Endometrial microvascular endothelial cells (primary cell): ENCODE data around the gene SNX13. TPM values are rescaled to one million over a fixed set of nuclear protein-coding genes. Genes with fewer than 3 reads are reported as not detected.

ENCODE experiments used
- in situ Hi-C: cut with HindIII; loops from 2 replicates; pipeline ENCODE4 v1.10.0; 2017; ENCODE audit warnings: low sequenced_read_pairs, low pct_unique_long_range_greater_than_20kb; ENCODE audit errors: inconsistent ontology term
- total RNA-seq: library from RNA; depleted of rRNA; stranded (reverse); fragments of >200 nt; gene quantifications from one replicate; pipeline ENCODE4 v1.2.3, GENCODE V29; 2015; ENCODE audit errors: inconsistent ontology term

Gene SNX13
- total RNA-seq, 1 donor from 2014 or later = 28.9 TPM

GRCh38 chr7:17870406-17870805 is 69.9 kb downstream of the SNX13 start:
- in situ Hi-C loops = no loop called here

DNA sequence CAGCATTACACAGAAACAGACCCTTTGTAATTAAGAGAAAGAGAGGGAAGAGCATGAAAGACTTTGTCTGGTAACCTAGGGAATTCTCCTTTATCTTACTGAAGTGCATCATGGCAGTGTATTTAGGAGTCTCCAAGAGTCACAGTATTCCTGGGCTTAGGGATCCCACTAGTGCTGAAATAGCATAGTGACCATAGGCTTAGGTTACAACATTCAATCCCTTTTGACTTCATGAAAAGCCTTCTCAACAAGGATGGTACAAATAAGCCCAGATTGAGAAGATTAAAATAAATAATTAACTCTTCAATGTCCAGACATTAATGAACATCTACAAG is 76.5 kb downstream of the SNX13 start:
- in situ Hi-C loops = no loop called here

DNA sequence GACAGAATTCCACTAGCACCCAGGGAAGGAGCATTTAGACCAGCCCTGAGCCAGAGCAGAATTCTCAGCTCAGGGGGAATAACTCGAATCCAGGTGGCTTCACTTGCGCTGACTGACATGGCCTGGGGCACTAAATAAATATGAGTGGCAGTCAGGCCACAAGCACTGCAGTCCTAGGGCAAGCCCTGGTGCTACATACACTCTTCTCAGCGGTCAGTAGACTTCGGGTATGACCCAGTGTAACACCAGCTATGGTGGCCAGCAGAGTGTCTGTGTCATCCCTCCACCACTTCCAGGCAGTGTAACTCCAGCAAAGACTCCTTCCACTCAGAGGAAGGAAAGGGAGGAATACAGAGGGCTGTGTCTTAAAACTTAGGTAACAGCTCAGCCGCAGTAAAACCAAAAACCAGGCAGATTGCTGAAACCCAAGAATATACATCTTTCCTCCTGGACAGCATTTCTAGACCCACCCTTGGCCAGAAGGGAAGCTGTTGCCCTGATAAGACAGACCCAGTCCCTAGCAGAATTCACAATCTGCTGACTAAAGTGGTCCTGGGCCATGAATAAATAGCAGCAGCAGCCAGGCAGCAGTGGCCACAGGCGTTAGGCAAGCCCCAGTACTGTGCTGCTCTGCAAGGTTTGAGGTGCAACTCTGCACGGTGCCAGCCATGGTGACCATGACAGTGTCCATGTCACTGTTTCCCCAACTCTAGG is 77.0 kb downstream of the SNX13 start:
- in situ Hi-C loops = no loop called here

DNA sequence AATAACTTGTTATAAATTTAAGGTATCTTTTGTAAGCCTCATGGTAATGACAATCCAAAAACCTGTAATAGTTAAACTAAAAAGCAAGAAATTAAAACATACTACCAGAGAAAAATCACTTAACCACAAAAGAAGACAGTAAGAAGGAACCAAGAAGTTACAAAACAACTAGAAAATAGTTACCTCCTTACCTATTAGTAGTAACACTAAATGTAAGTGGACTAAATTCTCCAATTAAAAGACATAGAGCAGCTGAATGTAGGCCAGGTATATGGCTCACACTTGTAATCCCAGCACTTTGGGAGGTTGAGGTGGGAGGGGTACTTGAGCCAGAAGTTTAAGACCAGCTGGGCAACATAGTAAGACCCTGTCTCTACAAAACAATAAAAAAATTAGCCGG is 84.0 kb downstream of the SNX13 start:
- in situ Hi-C loops = no loop called here

GRCh38 chr7:17855202-17855601 is 85.1 kb downstream of the SNX13 start:
- in situ Hi-C loops = no loop called here

- in situ Hi-C loops = no loop called here
Observed at GRCh38 chr7:17854261-17855047, 85.8 kb downstream of the SNX13 start.

DNA sequence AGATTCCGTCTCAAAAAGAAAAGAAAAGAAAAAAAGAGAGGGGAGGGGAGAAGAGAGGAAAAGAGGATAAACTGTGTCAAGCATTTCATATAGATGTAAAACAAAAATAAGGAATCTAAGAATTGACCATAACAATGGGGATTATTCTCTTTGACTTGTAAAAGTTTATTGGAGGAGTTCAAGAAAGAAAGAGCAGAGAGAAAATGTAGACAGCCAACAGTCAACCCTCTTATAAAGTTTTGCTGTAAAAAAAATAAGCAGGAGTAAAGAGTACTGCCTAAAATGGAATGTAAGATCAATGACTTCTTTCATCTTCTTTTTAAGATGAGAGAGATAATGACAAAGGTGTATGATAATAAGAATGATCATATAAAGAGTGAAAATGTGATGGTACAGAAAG is 87.9 kb downstream of the SNX13 start:
- in situ Hi-C loops = no loop called here

DNA sequence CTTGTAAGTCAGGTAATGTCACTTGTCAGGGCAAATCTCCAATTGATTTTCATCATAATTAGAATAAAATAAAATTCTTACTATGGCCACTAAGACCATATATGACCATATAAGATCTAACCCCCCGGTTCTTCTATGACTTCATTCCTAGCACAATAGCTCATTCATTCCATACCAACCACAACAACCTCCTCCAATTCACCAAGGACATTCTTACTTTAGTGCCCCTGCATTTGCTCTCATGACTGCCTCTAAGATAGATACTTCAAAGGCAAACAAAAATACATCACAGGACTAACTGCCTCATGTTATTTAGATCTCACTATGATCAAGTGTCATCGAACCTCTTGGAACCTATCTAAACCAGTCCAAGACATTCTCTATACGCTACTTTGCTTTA is 90.8 kb downstream of the SNX13 start:
- in situ Hi-C loops = no loop called here

DNA sequence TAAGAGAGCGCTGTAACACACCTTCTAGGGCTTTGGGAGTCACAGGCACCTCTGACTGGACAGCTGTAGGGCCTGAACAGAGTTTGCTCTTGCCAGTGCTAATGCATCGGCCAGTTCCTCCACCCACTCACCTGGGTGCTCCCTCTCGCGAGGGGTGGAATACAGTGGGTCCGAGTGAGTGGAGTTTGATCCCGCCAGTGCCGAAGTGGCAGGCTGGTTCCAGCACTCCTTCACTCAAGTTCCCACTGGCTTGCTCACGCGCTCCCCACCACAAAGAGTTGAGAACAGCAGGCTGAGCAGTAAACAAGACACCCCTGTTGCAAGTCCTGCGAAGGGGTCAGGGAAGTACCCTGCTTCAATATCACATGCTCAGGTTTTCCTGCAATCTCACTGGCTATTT is 91.8 kb downstream of the SNX13 start:
- in situ Hi-C loops = no loop called here

DNA sequence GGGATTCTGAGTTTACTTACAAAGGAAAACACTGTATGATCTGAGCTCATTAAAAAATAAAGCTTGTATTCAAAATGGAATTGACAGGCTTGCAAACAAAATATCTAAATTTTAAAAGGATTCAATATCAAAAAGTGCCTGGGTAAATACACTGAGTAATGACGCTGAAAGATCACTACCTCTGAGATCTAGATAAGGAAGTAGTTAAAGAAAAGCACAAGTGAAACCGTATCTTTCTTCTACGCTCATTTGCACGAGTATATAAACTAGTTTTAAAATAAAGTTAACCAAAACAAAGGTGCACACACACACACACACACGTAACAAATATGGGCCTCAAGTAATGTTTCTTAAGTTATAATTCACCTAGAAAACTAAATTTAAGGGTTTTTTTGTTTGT is 93.4 kb downstream of the SNX13 start:
- in situ Hi-C loops = no loop called here

DNA sequence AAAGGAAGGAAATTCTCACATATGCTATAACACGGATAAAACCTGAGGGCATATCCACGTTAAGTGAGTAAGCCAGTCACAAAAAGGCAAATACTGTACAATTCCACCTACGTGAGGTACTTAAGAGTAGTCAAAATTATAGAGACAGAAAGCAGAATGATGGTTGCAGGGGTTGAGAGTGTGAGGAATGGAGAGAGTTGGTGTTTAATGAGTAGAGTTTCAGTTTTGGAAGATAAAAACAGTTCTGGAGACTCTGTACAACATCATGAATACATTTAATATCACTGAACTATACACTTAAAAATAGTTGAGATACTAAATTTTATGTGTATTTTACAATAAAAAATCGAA is 95.1 kb downstream of the SNX13 start:
- in situ Hi-C loops = no loop called here

DNA sequence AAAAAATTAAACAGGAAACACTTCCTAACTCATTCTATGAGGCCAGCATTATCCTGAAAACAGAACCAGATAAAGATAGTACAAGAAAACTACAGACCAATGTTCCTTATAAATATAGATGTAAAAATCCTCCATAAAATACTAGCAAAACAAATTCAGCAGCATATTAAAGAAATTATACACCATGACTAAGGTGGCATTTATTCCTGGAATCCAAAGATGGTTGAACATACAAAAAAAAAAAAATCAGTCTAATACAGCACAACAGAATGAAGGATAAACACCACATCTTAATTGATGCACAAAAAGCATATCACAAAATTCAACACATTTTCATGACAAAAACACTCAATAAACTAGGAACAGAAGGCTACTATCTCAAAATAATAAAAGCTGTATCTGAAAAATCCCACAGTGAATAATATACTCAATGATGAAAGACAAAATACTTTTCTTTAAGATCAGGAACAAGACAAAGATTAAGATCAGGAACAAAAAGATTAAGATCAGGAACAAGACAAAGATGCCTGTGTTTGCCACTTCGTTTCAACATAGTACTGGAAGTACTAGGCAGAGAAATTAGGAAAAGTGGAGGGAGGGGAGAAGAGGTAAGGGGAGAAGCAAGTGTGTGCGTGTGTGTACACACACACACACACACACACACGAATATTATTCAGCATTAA is 95.6 kb downstream of the SNX13 start:
- in situ Hi-C loops = no loop called here

GRCh38 chr7:17844022-17844421 is 96.3 kb downstream of the SNX13 start:
- in situ Hi-C loops = no loop called here

- in situ Hi-C loops = no loop called here
Observed at GRCh38 chr7:17843041-17843440, 97.3 kb downstream of the SNX13 start.

DNA sequence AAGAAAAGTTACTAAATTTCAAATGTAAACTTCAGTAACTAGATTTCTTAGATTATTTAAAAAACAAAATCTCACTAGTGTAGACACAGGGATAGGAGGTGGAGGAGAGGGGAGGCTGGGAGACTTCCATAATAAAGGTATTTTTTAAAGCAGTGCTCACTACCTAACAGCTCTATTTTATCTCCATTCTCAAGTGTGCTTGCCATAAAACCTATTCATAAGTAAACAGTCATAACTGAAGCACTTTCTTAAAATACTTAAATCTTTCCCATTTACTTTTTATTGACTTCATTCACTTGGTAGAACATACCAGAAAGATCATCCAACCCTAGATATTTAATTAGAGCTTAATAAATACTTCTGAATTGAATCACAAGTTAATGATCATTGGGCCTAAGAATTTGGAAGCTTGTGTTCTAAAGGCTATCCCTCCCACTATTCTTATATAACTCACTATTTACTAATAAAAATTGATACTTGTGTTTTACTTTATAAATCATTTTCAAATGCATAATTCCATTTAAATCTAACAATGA is 107.4 kb downstream of the SNX13 start:
- in situ Hi-C loops = no loop called here

- in situ Hi-C loops = no loop called here
Observed at GRCh38 chr7:17832242-17832641, 108.1 kb downstream of the SNX13 start.

GRCh38 chr7:17830206-17830605 is 110.1 kb downstream of the SNX13 start:
- in situ Hi-C loops = no loop called here

GRCh38 chr7:17829001-17829400 is 111.3 kb downstream of the SNX13 start:
- in situ Hi-C loops = no loop called here

- in situ Hi-C loops = no loop called here
Observed at GRCh38 chr7:17822547-17823173, 117.6 kb downstream of the SNX13 start.
